Measurements from ENCODE around the gene PRR23A.
"Not testable (repeated sequence)": the region's sequence is repeated elsewhere in the genome, so short reads cannot be mapped to it uniquely, and the experiment has no call there.

PRR23A gene

GRCh38 chr3:139006051-139006716 is at the start of gene PRR23A:
Gene PRR23A (minus strand): TSS chr3:139006268. CDS start chr3:139006268, 0 bp downstream.
- no peak for DNase-seq

GRCh38 chr3:139052802-139053600 is 46.9 kb upstream of the PRR23A start:
- DNase-seq = no peak

- no peak for DNase-seq
Observed at GRCh38 chr3:139044366-139045210, 38.5 kb upstream of the PRR23A start, which contains the start of gene PRR23C. Gene PRR23C (minus strand): TSS chr3:139044892. CDS start chr3:139044620, 272 bp downstream.

- no peak for DNase-seq
Observed at GRCh38 chr3:139043554-139044365, 37.7 kb upstream of the PRR23A start.

GRCh38 chr3:139037478-139037877 is 31.4 kb upstream of the PRR23A start:
- no peak for DNase-seq

- DNase-seq = no peak
Observed at GRCh38 chr3:139032326-139033002, 26.4 kb upstream of the PRR23A start.

- DNase-seq = not testable (repeated sequence)
Observed at GRCh38 chr3:139030576-139030975, 24.5 kb upstream of the PRR23A start.

GRCh38 chr3:139024968-139025367 is 18.9 kb upstream of the PRR23A start:
- DNase-seq = no peak

- no peak for DNase-seq
Observed at GRCh38 chr3:139020868-139021234, 14.8 kb upstream of the PRR23A start, which contains the start of gene PRR23B. Gene PRR23B (minus strand): TSS chr3:139020926. CDS start chr3:139020661, 265 bp downstream.

GRCh38 chr3:139020036-139020867 is 14.2 kb upstream of the PRR23A start:
- no peak for DNase-seq

- DNase-seq = no peak
Observed at GRCh38 chr3:139016430-139017048, 10.5 kb upstream of the PRR23A start.

GRCh38 chr3:139005356-139005993 is 593 bp downstream of the PRR23A start:
- no peak for DNase-seq

- DNase-seq = no peak
Observed at GRCh38 chr3:138995706-138996105, 10.4 kb downstream of the PRR23A start.

GRCh38 chr3:138987181-138987580 is 18.9 kb downstream of the PRR23A start:
- no peak for DNase-seq

GRCh38 chr3:138985932-138986331 is 20.1 kb downstream of the PRR23A start:
- DNase-seq = no peak

GRCh38 chr3:138984816-138985215 is 21.3 kb downstream of the PRR23A start:
- DNase-seq = no peak

- DNase-seq = no peak
Observed at GRCh38 chr3:138976047-138976446, 30.0 kb downstream of the PRR23A start.

- DNase-seq = no peak
Observed at GRCh38 chr3:138975351-138975750, 30.7 kb downstream of the PRR23A start.

GRCh38 chr3:138974462-138974861 is 31.6 kb downstream of the PRR23A start:
- no peak for DNase-seq

- no peak for DNase-seq
Observed at GRCh38 chr3:138972941-138973340, 33.1 kb downstream of the PRR23A start.

Data from stimulated activated CD4-positive, alpha-beta T cell treated with anti-CD3 and anti-CD28 coated beads, Interleukin-2, amount 100 ng/mL, for 48 hours (primary cell).